Hepatocyte (in vitro differentiated cells): ENCODE measurements around the gene KHDRBS2. TPM values are rescaled to one million over a fixed set of nuclear protein-coding genes. Genes with fewer than 3 reads are reported as not detected.
"Not testable (repeated sequence)": the region's sequence is repeated elsewhere in the genome, so short reads cannot be mapped to it uniquely, and the experiment has no call there.

Experiments
- DNase-seq: peaks from one replicate; pipeline ENCODE4 v3.0.0-alpha.2; 2016; ENCODE audit warnings: low spot score
- H2AFZ ChIP-seq: fragments of 200-600 bp; sonication (generic); 2 replicates; pipeline ENCODE4 v1.6.0; 2016; ENCODE audit warnings: antibody characterized with exemption, mild to moderate bottlenecking
- H3K27ac ChIP-seq: fragments of 200-600 bp; sonication (generic); 2 replicates; pipeline ENCODE4 v1.5.1; 2016; ENCODE audit warnings: mild to moderate bottlenecking
- H3K27me3 ChIP-seq: fragments of 200-600 bp; sonication (generic); 2 replicates; pipeline ENCODE4 v1.6.1; 2016
- H3K36me3 ChIP-seq: fragments of 200-600 bp; sonication (generic); replicated peaks from 2 replicates; pipeline ENCODE4 v1.5.1; 2016; ENCODE audit warnings: low read depth; ENCODE audit not compliant: insufficient read depth
- H3K4me1 ChIP-seq: fragments of 200-600 bp; sonication (generic); 2 replicates; pipeline ENCODE4 v1.5.1; 2016; ENCODE audit warnings: mild to moderate bottlenecking, moderate library complexity; ENCODE audit not compliant: insufficient read depth
- H3K4me2 ChIP-seq: fragments of 200-600 bp; sonication (generic); 2 replicates; pipeline ENCODE4 v1.6.0; 2016
- H3K4me3 ChIP-seq: fragments of 200-600 bp; sonication (generic); 2 replicates; pipeline ENCODE4 v1.5.1; 2016; ENCODE audit warnings: mild to moderate bottlenecking
- H3K79me2 ChIP-seq: fragments of 200-600 bp; sonication (generic); 2 replicates; pipeline ENCODE4 v1.6.0; 2017; ENCODE audit warnings: mild to moderate bottlenecking
- H3K9me2 ChIP-seq: fragments of 200-600 bp; sonication (generic); replicated peaks from 2 replicates; pipeline ENCODE4 v1.6.0; 2017; ENCODE audit warnings: mild to moderate bottlenecking; ENCODE audit not compliant: insufficient read depth
- H3K9me3 ChIP-seq: fragments of 200-600 bp; sonication (generic); 2 replicates; pipeline ENCODE4 v1.5.1; 2016; ENCODE audit warnings: low read depth, mild to moderate bottlenecking
- H4K20me1 ChIP-seq: fragments of 200-600 bp; sonication (generic); 2 replicates; pipeline ENCODE4 v1.6.0; 2016; ENCODE audit warnings: mild to moderate bottlenecking; ENCODE audit not compliant: insufficient read depth, poor library complexity, severe bottlenecking
- CTCF ChIP-seq: fragments of 200-600 bp; sonication (generic); IDR thresholded peaks from 2 replicates; pipeline ENCODE4 v1.5.1; 2016; ENCODE audit warnings: antibody characterized with exemption, mild to moderate bottlenecking; ENCODE audit not compliant: poor library complexity
- EZH2 ChIP-seq: fragments of 200-600 bp; sonication (generic); IDR thresholded peaks from 2 replicates; pipeline ENCODE4 v1.6.1; 2016; ENCODE audit warnings: antibody characterized with exemption, mild to moderate bottlenecking, borderline replicate concordance
- EZH2phosphoT487 ChIP-seq: fragments of 200-600 bp; sonication (generic); IDR thresholded peaks from one replicate; pipeline ENCODE4 v1.6.1; 2018; ENCODE audit warnings: antibody characterized with exemption, mild to moderate bottlenecking, low read depth, moderate library complexity; ENCODE audit not compliant: unreplicated experiment, severe bottlenecking
- WGBS: methylation state at CpG from one replicate; pipeline ENCODE4 v1.1.6; 2016; ENCODE audit warnings: low lambda C conversion rate; ENCODE audit errors: missing lambda C conversion rate; 5-methylcytosine and 5-hydroxymethylcytosine counted together
- polyA plus RNA-seq: library from polyadenylated mRNA; unstranded; fragments of >200 nt; fragmentation: Nextera tagmentation; extraction: Ambion mirVana; gene quantifications from 2 replicates; pipeline ENCODE4 v1.2.1, GENCODE V29; 2016
- total RNA-seq: library from RNA; depleted of rRNA; stranded (reverse); fragments of >200 nt; gene quantifications from 2 replicates; pipeline ENCODE4 v1.2.3, GENCODE V29; 2014

KHDRBS2 gene
- total and polyA plus RNA-seq, 2 experiments from 2014 or later = 5.9 to 12.3 TPM

- Histone ChIP-seq H3K4me2 (no peak overlapping the region), H3K79me2 (no peaks in the 10 kb centered on the region), H3K9me2 (no peaks in the 10 kb centered on the region), H3K9me3 (no peaks in the 10 kb centered on the region), H3K4me1 (no peaks in the 10 kb centered on the region), H3K27ac (no peak overlapping the region), H3K4me3 (no peak overlapping the region), H3K27me3 (no peaks in the 10 kb centered on the region), H3K36me3 (no peaks in the 10 kb centered on the region), H2AFZ (no peak overlapping the region), H4K20me1 (no peaks in the 10 kb centered on the region)
- WGBS = 67% methylated on average over 3 of the region's 3 CpGs
- DNase-seq = no peak
- TF ChIP-seq CTCF (no peak), EZH2phosphoT487 (no peak), EZH2 (no peak)
Observed at GRCh38 chr6:61810047-61810446, 476.0 kb downstream of the KHDRBS2 start.

GRCh38 chr6:61809004-61809595, 476.9 kb downstream of the KHDRBS2 start:
- WGBS = 5% methylated on average over 1 of the region's 1 CpG
- DNase-seq = peak; percentile 26
- no peaks in the 10 kb centered on the region for H3K27me3 ChIP-seq
- no peaks in the 10 kb centered on the region for H3K9me2 ChIP-seq
- no peaks in the 10 kb centered on the region for H4K20me1 ChIP-seq
- no peaks in the 10 kb centered on the region for H3K4me1 ChIP-seq
- H3K4me3 ChIP-seq = no peak overlapping the region
- H3K79me2 ChIP-seq = no peaks in the 10 kb centered on the region
- H2AFZ ChIP-seq = no peak overlapping the region
- TF ChIP-seq EZH2 (no peak), CTCF (peak; percentile 80), EZH2phosphoT487 (no peak)
- no peaks in the 10 kb centered on the region for H3K9me3 ChIP-seq
- H3K27ac ChIP-seq = no peak overlapping the region
- no peaks in the 10 kb centered on the region for H3K36me3 ChIP-seq
- H3K4me2 ChIP-seq = no peak overlapping the region

- H3K27ac ChIP-seq = no peak overlapping the region
- no peak overlapping the region for H2AFZ ChIP-seq
- no peaks in the 10 kb centered on the region for H3K79me2 ChIP-seq
- 91% methylated on average over 1 of the region's 1 CpG for WGBS
- no peak for DNase-seq
- no peak overlapping the region for H3K4me2 ChIP-seq
- no peak overlapping the region for H3K4me3 ChIP-seq
- TF ChIP-seq EZH2phosphoT487 (no peak), CTCF (no peak), EZH2 (no peak)
- no peaks in the 10 kb centered on the region for H3K27me3 ChIP-seq
- H3K36me3 ChIP-seq = no peaks in the 10 kb centered on the region
- no peaks in the 10 kb centered on the region for H3K9me3 ChIP-seq
- no peaks in the 10 kb centered on the region for H3K9me2 ChIP-seq
- no peaks in the 10 kb centered on the region for H3K4me1 ChIP-seq
- H4K20me1 ChIP-seq = no peaks in the 10 kb centered on the region
Observed at GRCh38 chr6:61787998-61788397, 498.0 kb downstream of the KHDRBS2 start.

- DNase-seq, H4K20me1 ChIP-seq, H3K9me2 ChIP-seq, H3K79me2 ChIP-seq, H2AFZ ChIP-seq, H3K4me1 ChIP-seq, H3K27me3 ChIP-seq, H3K4me2 ChIP-seq, H3K9me3 ChIP-seq, H3K4me3 ChIP-seq, H3K27ac ChIP-seq, H3K36me3 ChIP-seq: not testable (repeated sequence)
- WGBS = 97% methylated on average over 11 of the region's 11 CpGs
Observed at GRCh38 chr6:61769446-61769845, 516.6 kb downstream of the KHDRBS2 start.
